Fibroblast of upper back skin (primary cell): ENCODE results near the gene ATP10B.

Source experiments
- DNase-seq: peaks from one replicate; pipeline ENCODE4 v3.0.0-alpha.2; 2013

Gene ATP10B

DNA sequence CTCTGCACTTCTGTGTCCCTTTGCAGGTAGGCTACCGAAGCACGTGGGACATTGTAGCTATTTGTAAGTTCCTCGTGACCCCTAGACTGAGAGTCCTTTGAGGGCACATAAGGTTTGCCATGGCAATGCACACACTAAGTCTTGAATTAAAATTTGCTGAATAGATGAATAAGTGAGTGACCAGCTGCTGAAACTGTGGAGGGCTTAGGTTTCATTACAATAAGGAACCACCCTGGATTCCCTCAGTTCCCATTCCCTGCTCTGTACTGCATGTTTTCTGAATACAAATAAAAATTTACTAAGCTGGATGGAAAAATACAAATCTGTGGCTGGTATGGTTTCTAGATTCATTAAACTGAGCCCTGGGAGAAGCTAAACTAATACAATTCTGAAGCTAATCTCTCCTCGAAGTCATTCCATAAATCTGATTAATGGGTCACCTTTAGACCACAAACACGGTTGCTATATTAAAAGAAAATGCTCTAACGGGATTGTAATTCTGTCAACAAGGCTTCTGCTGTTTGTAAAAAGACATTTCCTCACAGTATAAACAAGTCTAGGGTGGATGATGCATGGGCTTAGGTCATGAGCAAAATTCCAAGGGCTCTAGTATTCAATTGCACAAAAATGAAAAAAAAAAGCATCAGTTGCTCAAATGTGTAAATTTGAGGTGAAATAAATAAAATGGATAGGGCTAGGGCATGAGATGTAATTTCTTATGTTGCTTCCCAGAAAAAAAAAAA, 172.3 kb downstream of the ATP10B start:
- no peak for DNase-seq

GRCh38 chr5:160675988-160676387, 176.0 kb downstream of the ATP10B start:
- DNase-seq: no peak

DNA sequence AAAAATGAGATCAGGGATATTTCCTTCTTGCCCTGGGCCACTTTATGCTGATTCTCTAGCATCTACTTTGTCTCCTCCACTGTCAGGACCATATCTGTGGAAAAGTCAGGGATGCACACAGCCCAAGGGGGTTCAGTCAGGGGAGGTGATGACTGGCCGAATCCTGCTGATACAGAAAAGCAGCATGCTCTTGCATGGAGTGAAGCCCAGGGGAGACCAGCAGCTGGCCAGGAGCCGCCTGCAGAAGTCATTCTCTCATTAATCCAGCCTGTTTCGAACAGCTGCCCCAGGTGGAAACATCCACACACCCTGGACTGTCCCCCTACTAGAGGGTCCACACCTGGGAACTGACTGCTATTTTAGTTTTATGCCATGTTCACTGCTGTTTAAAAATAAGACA, 177.1 kb downstream of the ATP10B start:
- no peak for DNase-seq

DNA sequence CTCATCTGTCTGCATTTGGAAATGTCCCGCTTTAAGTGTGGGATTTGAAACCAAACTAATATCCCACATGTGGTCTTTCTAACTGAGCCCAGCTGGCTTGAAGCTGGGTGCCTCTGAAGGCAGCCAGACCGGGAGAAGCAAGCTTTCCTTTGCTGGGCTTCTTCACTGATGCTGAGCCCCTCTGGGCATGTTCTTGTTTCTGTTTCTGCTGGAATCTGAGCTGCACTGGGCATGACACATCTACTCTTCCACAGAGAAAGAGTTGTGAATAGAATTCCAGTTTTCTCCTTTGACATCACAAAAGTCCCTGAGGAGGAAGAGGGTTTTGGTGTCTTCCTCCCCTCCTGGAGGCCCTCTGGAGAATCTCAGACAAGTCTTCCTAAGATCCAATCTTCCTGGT, 179.5 kb downstream of the ATP10B start:
- no peak for DNase-seq

- no peak for DNase-seq
Observed at GRCh38 chr5:160668356-160668755, 183.7 kb downstream of the ATP10B start.

- no peak for DNase-seq
Observed at GRCh38 chr5:160667160-160667559, 184.9 kb downstream of the ATP10B start.

DNA sequence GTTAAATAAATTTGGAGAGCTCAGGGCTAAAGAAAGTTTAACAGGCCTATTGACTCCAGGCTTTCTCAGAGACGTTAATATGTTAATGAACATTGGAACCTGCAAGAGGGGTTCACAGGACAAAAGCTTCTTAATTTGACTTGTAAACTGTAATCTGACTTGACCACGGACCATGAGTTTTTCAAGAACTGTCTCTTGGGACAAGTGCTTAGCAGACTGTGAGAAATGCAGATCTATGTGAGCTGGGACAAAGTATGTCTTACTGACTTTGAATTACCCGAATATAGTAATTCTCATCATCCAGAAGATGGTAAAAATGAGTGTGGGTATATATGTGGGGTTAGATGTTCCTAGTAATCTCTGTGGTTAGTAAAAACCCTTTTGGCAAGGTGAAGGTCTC, 186.6 kb downstream of the ATP10B start:
- no peak for DNase-seq

- no peak for DNase-seq
Observed at GRCh38 chr5:160660132-160660531, 191.9 kb downstream of the ATP10B start.

GRCh38 chr5:160657622-160658458, 194.2 kb downstream of the ATP10B start:
- no peak for DNase-seq

- DNase-seq: no peak
Observed at GRCh38 chr5:160657068-160657507, 194.9 kb downstream of the ATP10B start.

DNA sequence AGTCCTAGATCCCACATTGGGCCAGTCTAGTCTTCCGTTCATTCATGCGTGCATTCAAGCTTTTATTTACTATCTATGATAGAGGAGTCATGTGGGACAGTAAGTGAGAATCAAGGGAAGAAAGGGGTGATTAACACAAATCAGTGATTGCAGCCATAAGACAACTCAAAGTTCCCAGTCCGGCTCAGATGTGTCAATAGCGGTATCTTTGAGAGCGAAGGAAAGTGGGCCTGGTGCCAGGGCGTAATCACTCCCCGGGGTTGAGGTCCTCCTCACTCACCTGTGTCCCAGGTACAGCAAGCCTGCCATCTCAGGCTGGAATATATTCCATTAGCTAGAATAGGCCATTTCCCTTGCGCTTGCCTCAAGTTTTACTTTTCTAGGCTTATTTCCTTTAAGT, 196.3 kb downstream of the ATP10B start:
- no peak for DNase-seq

DNA sequence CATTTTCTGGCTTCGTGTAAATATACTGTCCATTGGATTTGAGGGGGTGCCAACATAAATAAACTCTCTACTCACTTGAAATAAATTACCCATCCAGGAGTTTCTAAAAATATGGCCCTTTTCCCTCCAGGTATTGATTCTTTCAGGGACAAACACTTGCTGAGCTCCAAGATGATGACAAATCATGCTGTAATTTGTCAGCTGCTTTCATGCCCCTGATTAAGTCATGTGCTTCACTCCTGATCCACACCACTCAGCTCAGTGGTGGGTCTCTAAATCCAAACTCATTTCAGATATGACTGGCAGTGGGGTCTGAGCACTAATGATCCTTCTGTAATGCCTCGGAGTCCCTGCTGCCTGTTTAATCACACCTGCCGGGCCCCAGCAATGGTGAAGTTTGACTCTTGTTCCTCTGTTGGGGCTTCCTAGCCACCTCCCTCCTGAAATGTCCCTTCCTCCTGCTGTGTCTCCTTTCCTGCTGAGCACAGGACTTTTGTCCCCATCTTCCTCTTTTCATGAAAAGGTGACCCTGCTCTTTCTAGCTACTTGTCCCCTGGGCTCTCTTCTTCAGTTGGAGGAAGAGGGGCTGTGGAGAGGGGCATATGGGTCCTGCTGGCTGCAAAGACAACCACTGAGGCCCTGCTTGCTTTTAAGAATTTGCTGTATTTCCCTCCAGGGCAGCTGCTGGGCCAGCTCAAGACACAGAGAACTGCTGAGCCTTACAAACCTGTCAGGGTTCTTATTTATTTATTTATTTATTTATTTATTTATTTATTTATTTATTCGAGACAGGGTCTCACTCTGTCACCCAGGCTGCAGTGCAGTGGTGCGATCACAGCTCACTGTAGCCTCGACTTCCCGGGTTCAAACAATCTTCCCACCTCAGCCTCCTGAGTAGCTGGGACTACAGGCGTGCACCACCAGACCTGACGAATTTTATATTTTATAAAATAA, 200.0 kb downstream of the ATP10B start:
- DNase-seq: no peak

DNA sequence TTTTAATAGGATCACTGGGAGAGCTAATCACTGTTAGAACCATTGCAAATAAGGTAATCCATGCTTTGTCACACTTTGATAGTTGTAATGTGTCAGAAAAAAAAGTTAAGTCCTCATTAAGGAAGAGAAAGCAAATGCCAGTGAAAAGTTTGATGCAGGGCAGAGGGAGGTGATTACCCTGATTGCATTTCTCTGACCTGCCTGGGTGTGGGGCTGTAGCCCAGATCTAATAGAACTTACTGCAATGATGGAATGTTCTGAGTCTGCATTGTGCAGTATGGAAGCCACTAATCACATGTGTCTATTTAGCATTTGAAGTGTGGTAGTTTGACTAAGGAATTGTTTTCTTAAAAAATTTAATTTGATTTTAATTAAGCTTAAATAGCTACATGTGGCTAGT, 202.7 kb downstream of the ATP10B start:
- no peak for DNase-seq

DNA sequence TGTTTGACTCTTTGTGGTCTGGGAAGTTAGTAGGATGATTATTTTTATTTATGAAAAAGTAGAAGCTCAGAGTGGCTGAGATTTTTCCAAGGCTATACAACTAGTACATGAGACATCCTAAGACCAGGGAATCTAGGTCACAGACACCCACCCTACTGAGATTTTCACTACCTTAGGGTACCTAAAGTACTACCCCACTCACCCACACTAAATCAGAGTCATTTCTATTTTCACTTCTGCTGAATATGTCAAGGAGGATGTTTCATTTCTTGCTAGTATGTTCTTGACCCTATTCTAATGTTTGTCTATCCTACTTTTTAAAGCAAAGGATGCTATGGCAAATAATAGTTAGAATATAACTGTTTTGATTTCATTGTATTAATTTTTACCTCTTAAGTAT, 206.0 kb downstream of the ATP10B start:
- no peak for DNase-seq

- no peak for DNase-seq
Observed at GRCh38 chr5:160643616-160644240, 208.3 kb downstream of the ATP10B start.

GRCh38 chr5:160641405-160641804, 210.6 kb downstream of the ATP10B start:
- no peak for DNase-seq

DNA sequence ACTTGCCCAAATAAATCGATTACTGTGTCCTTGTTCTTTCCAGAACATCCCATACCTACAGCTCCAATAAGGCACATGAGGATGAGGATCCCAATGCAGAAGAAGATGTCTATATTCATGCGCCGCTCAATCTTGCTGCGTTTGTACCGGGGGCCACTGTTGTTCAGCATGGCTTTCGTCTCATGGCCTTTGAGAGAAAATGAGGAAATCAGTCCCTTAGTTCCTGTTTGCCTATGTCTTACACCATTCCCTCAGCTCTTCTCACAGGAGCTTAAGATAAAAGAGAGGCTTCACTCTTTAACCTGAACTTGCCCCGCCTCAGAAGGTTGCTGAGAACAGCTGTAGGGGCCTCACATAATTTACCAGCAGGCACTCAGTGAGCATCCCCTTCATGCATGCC, 211.6 kb downstream of the ATP10B start:
- no peak for DNase-seq

GRCh38 chr5:160638161-160638742, 213.8 kb downstream of the ATP10B start:
- DNase-seq: no peak

GRCh38 chr5:160637357-160638090, 214.5 kb downstream of the ATP10B start:
- no peak for DNase-seq

DNA sequence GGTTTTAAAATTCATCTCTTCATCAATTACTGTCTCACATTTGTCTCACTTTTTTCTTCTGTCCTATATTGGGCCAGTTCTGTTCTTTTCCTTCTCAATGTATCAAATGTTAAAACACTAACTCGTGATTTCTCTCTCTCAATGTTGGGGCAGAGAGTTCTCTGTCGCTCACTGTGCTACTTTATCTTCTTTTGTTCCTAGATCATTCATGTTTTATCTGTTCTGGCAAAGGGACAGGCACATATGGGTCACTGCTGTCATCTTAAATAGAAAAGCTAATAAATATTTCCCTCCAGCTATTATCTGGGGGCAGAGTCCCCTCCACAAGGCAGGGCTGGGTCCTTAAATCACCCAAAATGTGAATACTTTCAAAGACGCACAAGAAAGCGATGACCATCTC, 216.3 kb downstream of the ATP10B start:
- DNase-seq: no peak

- no peak for DNase-seq
Observed at GRCh38 chr5:160635046-160635445, 217.0 kb downstream of the ATP10B start.

GRCh38 chr5:160629003-160629402, 223.0 kb downstream of the ATP10B start:
- no peak for DNase-seq
